ENCODE results near the gene ASB12. TPM values are rescaled to one million over a fixed set of nuclear protein-coding genes. Genes with fewer than 3 reads are reported as not detected.
"Not testable (repeated sequence)": the region's sequence is repeated elsewhere in the genome, so short reads cannot be mapped to it uniquely, and the experiment has no call there.

The ASB12 gene, protein sequence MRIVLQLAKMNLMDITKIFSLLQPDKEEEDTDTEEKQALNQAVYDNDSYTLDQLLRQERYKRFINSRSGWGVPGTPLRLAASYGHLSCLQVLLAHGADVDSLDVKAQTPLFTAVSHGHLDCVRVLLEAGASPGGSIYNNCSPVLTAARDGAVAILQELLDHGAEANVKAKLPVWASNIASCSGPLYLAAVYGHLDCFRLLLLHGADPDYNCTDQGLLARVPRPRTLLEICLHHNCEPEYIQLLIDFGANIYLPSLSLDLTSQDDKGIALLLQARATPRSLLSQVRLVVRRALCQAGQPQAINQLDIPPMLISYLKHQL
- 0.35 TPM in 1 of 2 replicates, not detected in the other for total RNA-seq (2014; rRNA removed; shearing (Covaris generic))
- not detected in 2 replicates for polyA plus RNA-seq (2015; cell fraction: cytosol; rRNA removed)
- not detected in 2 replicates for polyA plus RNA-seq (2015; cell fraction: nucleus; rRNA removed)

GRCh38 chrX:64230123-64230970, at the start of gene ASB12:
Gene ASB12, minus strand, starts transcription at chrX:64230607. Its CDS starts 4,957 bp downstream, at chrX:64225650.
- no peak for DNase-seq (ENCODE audit: low read depth)

GRCh38 chrX:64265265-64265664, 34.9 kb upstream of the ASB12 start:
- no peak for DNase-seq (ENCODE audit: low read depth)

- DNase-seq (ENCODE audit: low read depth), result no peak
These were observed 1.3 kb downstream of the ASB12 start for GRCh38 chrX:64229154-64229553.

DNA sequence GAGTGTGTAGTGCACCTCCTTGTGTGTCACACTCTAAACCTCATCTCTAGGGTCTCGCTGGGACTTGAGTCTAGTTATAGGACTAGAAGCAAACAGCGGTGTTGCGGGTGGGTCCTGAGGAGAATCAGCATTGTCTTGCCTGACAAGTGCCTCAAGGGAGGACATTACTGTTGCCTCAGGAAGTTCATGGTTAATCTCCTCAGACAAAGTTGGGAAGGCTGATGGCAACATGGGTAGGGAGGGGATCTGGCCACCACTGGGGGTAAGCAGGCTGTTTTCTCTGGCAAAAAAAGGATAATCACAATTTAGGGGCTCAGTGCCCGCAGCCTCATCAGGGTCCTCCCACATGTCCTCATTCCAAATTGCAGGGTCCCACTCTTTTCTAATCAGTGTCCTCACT, 12.4 kb downstream of the ASB12 start:
- DNase-seq (ENCODE audit: low read depth), result no peak

- not testable (repeated sequence) for DNase-seq (ENCODE audit: low read depth)
These were observed 16.4 kb downstream of the ASB12 start for GRCh38 chrX:64213989-64214388.

GRCh38 chrX:64206556-64207162, 23.7 kb downstream of the ASB12 start:
- no peak for DNase-seq (ENCODE audit: low read depth)

DNA sequence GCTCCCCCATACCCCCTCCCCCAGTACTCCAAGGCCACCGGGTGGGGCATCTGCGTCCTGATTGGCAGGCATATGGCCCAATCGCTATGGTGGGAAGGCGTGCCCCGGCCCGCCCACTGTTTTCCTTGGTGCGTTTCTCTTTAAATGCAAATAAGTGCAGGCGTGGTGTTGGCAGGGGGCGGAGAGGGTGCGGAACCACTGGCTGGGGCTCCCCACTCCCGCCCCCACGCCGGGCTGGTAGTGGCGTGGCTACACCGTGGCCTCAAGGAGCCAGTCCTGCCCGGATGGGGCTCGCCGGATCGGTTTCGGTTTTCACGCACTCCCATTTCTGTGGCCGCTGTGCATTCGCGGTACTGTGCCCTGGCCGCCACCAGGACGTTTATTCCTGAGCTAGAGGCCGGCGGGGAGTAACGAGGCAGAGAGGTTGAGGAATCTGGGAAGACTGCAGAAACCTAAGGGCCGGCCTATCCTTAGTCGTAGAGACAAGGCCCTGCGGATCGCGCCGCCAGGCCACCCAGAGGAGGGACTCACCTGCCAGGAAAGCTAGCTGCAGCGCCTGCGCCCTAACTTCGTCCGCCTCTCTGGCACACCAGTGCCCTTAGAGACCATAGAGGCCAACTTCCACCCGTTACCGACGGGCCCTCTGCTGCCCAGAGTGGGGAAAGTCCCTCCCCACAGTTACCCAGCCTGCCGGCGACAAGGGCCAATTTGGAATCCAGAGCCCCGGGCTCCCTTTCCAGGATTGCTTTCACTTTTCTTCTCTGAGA, 24.5 kb downstream of the ASB12 start:
- DNase-seq (ENCODE audit: low read depth), result peak; percentile 92

DNA sequence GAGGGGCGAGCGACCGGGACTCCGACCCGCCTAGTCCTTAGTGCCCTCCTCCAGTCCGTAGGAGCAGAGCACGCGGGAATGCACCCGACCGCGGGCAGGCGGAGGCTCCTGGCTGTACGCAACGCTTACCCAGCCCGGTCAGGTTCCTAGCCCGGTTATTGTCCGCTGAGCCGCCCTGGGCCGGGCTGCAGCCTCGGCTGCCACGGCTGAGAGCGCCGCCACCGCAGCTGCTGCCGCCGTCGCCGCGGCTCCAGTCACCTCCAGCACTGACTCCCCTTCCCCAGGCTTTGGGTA, 25.0 kb downstream of the ASB12 start, which contains the start of gene AMER1:
Gene AMER1, minus strand, starts transcription at position 268 of the 294 bp plus-strand sequence. CDS start 12,422 bp downstream, outside the sequence.
- no peak for DNase-seq (ENCODE audit: low read depth)

- DNase-seq (ENCODE audit: low read depth), result peak; percentile 10
These were observed 25.5 kb downstream of the ASB12 start for GRCh38 chrX:64204701-64205440.

DNA sequence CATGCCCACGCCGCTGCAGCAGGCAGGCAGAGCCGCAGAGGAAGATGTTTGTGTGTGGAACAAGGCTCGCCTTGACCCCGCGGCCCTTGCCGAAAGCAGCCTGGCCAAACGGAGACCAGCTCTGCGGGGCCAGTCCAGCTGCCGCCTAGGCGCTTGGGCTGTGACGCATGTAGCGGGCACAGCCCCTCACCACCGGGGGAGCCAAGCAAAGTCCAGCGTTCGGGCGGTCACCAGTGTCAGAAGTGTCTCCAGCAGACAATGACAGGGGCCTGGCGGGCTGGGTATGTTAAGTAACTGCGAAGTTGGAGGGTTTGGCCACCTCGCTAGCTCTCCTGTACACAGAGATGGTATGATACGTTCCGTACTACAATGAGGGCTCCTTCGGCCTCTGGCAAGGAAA, 26.2 kb downstream of the ASB12 start:
- no peak for DNase-seq (ENCODE audit: low read depth)

DNA sequence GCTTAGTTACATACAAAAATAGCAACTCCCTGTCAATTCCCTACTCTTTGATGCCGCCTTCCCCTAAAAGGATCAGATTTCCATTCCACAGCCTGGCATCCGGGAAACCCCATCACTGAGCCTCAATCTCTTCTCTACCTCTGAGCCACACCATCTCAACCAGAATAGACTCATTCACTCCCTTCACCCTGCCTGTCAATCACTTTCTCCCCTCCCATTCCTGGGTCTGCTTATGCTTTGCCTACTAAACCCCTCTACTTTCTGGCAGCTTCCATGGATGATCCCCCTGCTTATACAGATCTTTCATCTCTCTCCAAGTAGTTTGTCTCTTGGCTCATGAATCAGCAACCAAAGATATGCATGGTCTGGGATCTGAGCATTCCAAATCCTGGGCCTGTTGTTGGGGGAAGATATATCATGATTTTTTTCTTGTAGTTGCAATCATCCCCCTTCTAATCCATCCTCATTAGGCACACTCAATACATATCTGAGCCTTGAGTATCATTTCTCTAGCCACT, 27.5 kb downstream of the ASB12 start:
- no peak for DNase-seq (ENCODE audit: low read depth)

DNA sequence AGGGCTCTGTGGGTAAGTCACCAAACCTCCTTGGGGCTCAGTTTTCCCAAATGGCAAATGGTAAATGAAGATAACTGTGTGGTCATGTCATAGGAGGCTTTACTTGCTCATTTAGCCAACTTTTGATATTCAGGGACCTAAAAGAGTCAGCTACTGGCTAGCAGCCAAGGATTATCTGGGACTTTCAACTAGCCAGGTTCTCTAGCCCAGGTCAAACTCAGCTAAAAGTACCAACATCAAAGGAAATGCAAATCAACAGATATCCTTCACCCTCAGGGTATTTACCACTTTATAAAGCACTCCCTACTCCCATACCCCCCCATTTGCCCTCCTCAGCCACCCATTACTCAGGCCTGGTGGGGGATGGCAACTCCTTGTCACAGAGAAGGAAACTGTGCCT, 32.4 kb downstream of the ASB12 start:
- DNase-seq (ENCODE audit: low read depth), result no peak

DNA sequence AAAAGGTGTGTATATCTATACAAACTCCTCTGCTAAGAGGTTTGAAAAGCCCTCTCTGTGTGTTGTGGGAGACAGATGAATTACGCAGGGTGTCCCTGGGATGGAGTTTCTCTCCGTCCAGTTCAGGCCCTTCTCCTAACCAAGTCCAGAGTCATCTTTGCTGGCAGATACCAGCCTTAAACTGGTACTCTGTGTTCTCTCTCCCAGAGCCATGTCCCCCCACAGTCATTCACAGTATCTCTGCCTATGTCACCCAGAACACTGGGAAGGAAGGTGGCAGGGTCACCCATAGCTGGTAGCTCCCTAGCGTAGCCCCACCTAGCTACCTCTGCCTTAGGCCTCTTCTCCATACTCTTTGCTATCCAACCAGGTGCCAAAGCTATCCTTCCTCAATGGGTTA, 33.8 kb downstream of the ASB12 start:
- no peak for DNase-seq (ENCODE audit: low read depth)

DNA sequence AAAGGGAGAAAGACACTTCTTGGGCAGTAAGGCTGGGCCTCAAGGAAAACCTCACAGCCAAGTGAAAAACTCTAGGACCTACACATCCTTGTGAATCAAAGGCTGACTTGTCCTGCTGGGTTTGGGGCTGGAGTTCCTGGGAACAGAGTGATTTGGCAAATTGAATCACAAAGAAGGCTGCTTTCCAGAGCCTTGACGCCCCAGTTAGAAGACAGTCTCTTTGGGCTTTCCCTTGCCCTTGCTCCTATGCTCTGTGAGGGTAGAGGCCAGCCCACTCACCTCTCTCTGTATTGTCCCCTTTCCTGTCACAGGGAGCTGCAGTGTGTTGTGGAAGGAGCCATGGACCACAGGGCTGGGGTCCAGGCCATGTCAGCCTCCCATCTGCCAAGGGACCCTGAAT, 34.5 kb downstream of the ASB12 start:
- DNase-seq (ENCODE audit: low read depth), result no peak

GRCh38 chrX:64192673-64193072, 37.7 kb downstream of the ASB12 start:
- no peak for DNase-seq (ENCODE audit: low read depth)

GRCh38 chrX:64192040-64192439, 38.4 kb downstream of the ASB12 start:
- no peak for DNase-seq (ENCODE audit: low read depth)

GRCh38 chrX:64191281-64192010, 39.0 kb downstream of the ASB12 start:
- DNase-seq (ENCODE audit: low read depth), result no peak

- no peak for DNase-seq (ENCODE audit: low read depth)
These were observed 40.2 kb downstream of the ASB12 start for GRCh38 chrX:64190136-64190740.

DNA sequence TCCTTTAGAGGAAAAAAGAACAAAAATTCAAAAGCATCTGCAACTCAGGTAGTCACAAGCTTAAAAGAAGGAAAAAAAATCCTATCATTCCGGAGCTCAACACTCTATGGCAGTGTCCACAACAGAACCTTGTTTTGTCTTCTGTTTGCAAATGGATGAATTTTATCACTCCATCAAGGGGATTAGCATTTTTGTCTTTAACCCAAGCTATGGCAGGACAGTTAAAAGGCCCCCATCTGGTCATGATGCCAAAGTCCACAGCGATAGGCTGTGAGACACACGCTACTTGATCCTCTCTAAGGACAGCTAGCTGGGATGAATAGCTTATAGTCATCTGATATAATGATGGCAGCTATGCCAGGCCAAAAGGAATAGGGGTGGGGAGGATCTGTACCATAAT, 41.5 kb downstream of the ASB12 start:
- no peak for DNase-seq (ENCODE audit: low read depth)

Measured in HT1080 (cell line).